Measurements from ENCODE around the gene MEX3C. TPM values are rescaled to one million over a fixed set of nuclear protein-coding genes. Genes with fewer than 3 reads are reported as not detected.

MEX3C gene
- total and polyA plus RNA-seq, 2 experiments from 2014 or later: 28.8 to 109 TPM

DNA sequence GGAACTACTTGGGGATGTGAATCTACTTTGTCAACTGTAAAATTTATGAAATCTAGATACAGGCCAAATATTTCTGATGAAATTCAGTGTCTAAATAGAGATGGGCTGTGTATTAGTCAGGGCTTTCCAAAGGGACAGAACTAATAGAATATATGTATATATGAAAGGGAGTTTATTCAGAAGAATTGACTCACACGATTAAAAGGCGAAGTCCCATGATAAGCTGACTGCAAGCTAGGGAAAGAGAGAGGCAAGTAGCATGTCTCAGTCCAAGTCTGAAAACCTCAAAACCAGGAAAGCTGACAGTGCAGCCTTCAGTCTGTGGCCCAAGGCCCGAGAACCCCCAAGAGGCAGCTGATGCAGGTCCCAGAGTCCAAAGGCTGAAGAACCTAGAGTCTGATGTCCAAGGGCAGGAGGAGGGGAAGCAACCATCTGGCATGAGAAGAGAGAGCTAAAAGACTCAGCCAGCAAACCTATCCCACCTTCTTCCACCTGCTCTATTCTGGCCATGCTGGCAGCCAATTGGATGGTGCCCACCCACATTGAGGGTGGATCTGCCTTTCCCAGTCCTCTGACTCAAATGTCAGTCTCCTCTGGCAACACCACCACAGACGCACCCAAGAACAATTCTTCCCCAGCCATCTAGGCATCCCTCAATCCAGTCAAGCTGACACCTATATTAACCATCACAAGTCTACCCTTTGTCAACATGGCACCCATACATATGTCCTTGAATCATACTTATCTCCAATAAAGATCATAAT is 29.3 kb upstream of the MEX3C start (continued):
- TF ChIP-seq ZNF114 (CRISPR knock-in tag; IDR thresholded peaks at IDR 0.05) (no peak), NANOG (IDR thresholded peaks at IDR 0.05; ENCODE audit: borderline replicate concordance) (no peak), JUNB (IDR thresholded peaks at IDR 0.05; ENCODE audit: unreplicated experiment) (no peak), EZH2 (IDR thresholded peaks at IDR 0.05; ENCODE audit: low read depth, unreplicated experiment) (no peak), POLR2AphosphoS5 (IDR thresholded peaks at IDR 0.05; ENCODE audit: low read depth) (no peak)
- TF ChIP-seq, protein P1, sequence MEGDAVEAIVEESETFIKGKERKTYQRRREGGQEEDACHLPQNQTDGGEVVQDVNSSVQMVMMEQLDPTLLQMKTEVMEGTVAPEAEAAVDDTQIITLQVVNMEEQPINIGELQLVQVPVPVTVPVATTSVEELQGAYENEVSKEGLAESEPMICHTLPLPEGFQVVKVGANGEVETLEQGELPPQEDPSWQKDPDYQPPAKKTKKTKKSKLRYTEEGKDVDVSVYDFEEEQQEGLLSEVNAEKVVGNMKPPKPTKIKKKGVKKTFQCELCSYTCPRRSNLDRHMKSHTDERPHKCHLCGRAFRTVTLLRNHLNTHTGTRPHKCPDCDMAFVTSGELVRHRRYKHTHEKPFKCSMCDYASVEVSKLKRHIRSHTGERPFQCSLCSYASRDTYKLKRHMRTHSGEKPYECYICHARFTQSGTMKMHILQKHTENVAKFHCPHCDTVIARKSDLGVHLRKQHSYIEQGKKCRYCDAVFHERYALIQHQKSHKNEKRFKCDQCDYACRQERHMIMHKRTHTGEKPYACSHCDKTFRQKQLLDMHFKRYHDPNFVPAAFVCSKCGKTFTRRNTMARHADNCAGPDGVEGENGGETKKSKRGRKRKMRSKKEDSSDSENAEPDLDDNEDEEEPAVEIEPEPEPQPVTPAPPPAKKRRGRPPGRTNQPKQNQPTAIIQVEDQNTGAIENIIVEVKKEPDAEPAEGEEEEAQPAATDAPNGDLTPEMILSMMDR (conservative IDR thresholded peaks at IDR 0.05; ENCODE audit: low read depth in 2 of 2): no peak
- TF ChIP-seq, protein P2, sequence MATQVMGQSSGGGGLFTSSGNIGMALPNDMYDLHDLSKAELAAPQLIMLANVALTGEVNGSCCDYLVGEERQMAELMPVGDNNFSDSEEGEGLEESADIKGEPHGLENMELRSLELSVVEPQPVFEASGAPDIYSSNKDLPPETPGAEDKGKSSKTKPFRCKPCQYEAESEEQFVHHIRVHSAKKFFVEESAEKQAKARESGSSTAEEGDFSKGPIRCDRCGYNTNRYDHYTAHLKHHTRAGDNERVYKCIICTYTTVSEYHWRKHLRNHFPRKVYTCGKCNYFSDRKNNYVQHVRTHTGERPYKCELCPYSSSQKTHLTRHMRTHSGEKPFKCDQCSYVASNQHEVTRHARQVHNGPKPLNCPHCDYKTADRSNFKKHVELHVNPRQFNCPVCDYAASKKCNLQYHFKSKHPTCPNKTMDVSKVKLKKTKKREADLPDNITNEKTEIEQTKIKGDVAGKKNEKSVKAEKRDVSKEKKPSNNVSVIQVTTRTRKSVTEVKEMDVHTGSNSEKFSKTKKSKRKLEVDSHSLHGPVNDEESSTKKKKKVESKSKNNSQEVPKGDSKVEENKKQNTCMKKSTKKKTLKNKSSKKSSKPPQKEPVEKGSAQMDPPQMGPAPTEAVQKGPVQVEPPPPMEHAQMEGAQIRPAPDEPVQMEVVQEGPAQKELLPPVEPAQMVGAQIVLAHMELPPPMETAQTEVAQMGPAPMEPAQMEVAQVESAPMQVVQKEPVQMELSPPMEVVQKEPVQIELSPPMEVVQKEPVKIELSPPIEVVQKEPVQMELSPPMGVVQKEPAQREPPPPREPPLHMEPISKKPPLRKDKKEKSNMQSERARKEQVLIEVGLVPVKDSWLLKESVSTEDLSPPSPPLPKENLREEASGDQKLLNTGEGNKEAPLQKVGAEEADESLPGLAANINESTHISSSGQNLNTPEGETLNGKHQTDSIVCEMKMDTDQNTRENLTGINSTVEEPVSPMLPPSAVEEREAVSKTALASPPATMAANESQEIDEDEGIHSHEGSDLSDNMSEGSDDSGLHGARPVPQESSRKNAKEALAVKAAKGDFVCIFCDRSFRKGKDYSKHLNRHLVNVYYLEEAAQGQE (IDR thresholded peaks at IDR 0.05; ENCODE audit: unreplicated experiment): no peak

DNA sequence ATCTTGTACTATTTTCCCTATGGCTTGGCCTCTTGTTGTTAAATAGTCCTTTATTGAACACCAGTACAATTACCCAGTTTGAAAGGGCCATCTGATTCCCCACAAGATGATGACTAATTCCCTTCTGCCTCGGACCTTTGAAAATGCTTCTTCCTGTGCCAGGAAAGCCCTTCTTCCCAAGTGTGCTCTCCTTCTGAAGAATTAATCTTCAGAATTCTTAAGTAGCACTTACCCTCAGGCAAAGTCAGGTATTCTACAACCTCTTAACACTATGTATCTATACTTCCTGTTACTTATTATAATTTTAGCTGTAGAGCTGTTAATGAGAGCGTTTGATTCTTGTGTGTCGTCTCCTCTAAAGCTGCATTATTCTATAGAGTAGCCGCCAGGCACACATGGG is 28.6 kb upstream of the MEX3C start:
- no peaks in the 10 kb centered on the region; the same call in 2 of the 3 replicates for H3K9me3 Mint-ChIP-seq
- Histone ChIP-seq H3K4me1 (ENCODE audit: insufficient read depth) (no peaks in the 10 kb centered on the region), H3F3A (replicated peaks; ENCODE audit: low read depth) (no peaks in the 10 kb centered on the region), H3K4me2 (no peak overlapping the region), H3K4me3 (no peak overlapping the region), H3K9me2 (ENCODE audit: insufficient read depth) (peaks cover 19% of the 10 kb centered on the region; the same call in 1 of the 2 replicates), H2AFZ (no peak overlapping the region), H4K20me1 (replicated peaks; ENCODE audit: insufficient read depth) (no peaks in the 10 kb centered on the region), H3K36me3 (ENCODE audit: insufficient read depth) (no peaks in the 10 kb centered on the region), H3K27me3 (ENCODE audit: insufficient read depth) (no peaks in the 10 kb centered on the region), H3K27ac (ENCODE audit: low read depth) (no peak overlapping the region), H3K79me2 (replicated peaks; ENCODE audit: insufficient read depth) (no peaks in the 10 kb centered on the region)
- ATAC-seq: no peak
- TF ChIP-seq, protein P3, sequence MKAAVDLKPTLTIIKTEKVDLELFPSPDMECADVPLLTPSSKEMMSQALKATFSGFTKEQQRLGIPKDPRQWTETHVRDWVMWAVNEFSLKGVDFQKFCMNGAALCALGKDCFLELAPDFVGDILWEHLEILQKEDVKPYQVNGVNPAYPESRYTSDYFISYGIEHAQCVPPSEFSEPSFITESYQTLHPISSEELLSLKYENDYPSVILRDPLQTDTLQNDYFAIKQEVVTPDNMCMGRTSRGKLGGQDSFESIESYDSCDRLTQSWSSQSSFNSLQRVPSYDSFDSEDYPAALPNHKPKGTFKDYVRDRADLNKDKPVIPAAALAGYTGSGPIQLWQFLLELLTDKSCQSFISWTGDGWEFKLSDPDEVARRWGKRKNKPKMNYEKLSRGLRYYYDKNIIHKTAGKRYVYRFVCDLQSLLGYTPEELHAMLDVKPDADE (IDR thresholded peaks at IDR 0.05): no peak
- TF ChIP-seq ZNF331 (CRISPR knock-in tag; IDR thresholded peaks at IDR 0.05; ENCODE audit: low read depth): no peak
- peaks cover 2% of the 10 kb centered on the region for H3K27me3 Mint-ChIP-seq (ENCODE audit: insufficient read depth, low read depth, poor library complexity)
- H3K36me3 Mint-ChIP-seq (ENCODE audit: low read depth): no peaks in the 10 kb centered on the region
- no peak overlapping the region for H3K4me3 Mint-ChIP-seq
- no peak for DNase-seq (ENCODE audit: low spot score)
- H3K4me1 Mint-ChIP-seq: no peaks in the 10 kb centered on the region
- H3K27ac Mint-ChIP-seq: no peak overlapping the region
